GM12875 (cell line): ENCODE measurements around the gene YIPF6.

Experiments used
- H3K4me3 ChIP-seq: one replicate; pipeline ENCODE4 v1.5.1; 2011; ENCODE audit warnings: low read depth, low read length, control low read depth
- CTCF ChIP-seq: IDR thresholded peaks from 2 replicates; pipeline ENCODE4 v1.5.1; 2011; ENCODE audit warnings: low read depth, mild to moderate bottlenecking, control low read depth, inconsistent platforms, low read length, moderate library complexity, borderline replicate concordance; ENCODE audit not compliant: insufficient read depth

Gene YIPF6

GRCh38 chrX:68571292-68571609 lies 72.4 kb downstream of the YIPF6 start:
- no peak overlapping the region for H3K4me3 ChIP-seq
- no peak for TF ChIP-seq CTCF

GRCh38 chrX:68571610-68572311 lies 72.9 kb downstream of the YIPF6 start:
- H3K4me3 ChIP-seq: no peak overlapping the region
- no peak for TF ChIP-seq CTCF

GRCh38 chrX:68574240-68574639 lies 75.4 kb downstream of the YIPF6 start:
- no peak overlapping the region for H3K4me3 ChIP-seq
- no peak for TF ChIP-seq CTCF

- no peak for TF ChIP-seq CTCF
These were observed 81.0 kb downstream of the YIPF6 start for GRCh38 chrX:68579810-68580209.

DNA sequence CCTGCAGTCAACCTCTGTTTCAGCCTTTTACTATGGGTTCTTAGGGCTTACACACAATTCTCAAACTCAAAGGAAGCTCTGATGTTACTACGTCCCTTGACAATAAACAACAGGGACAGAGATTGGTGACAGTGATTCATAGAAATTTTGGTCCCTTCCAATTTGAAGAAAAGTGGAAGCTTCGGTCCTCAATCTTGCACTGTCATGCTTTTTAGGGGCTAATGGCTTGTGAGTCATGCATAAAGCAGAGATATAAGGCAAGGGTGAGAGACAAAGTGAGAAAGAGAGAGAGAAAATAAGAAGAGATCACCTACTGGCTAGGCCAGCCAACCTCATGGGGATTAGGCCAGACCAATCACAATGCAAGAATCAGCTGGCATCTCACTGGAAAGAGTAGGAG lies 85.4 kb downstream of the YIPF6 start:
- no peak for TF ChIP-seq CTCF
- H3K4me3 ChIP-seq: no peak overlapping the region

More at GRCh38 chrX:68579810-68580209, 81.0 kb downstream of the YIPF6 start:
- H3K4me3 ChIP-seq: no peak overlapping the region
